GM12891 (cell line): ENCODE results near the gene SYNE1.

Source experiments
- PAX5 ChIP-seq: IDR thresholded peaks from 2 replicates; pipeline ENCODE4 v1.6.1; 2011; ENCODE audit warnings: low read length, moderate library complexity, mild to moderate bottlenecking; ENCODE audit not compliant: insufficient read depth, severe bottlenecking
- POLR2A ChIP-seq: IDR thresholded peaks from 2 replicates; pipeline ENCODE4 v1.6.1; 2011; ENCODE audit warnings: low read depth, low read length, control low read depth
- POLR2AphosphoS5 ChIP-seq: IDR thresholded peaks from 2 replicates; pipeline ENCODE4 v1.6.1; 2011; ENCODE audit warnings: low read depth, low read length, control low read depth
- POU2F2 ChIP-seq: IDR thresholded peaks from 2 replicates; pipeline ENCODE4 v1.6.1; 2011; ENCODE audit warnings: low read depth, mild to moderate bottlenecking, control low read depth, low read length, moderate library complexity
- SPI1 ChIP-seq: IDR thresholded peaks from 2 replicates; pipeline ENCODE4 v1.6.1; 2011; ENCODE audit warnings: low read depth, low read length, control low read depth
- TAF1 ChIP-seq: IDR thresholded peaks from 2 replicates; pipeline ENCODE4 v1.6.1; 2011; ENCODE audit warnings: low read depth, low read length, control low read depth

DNA sequence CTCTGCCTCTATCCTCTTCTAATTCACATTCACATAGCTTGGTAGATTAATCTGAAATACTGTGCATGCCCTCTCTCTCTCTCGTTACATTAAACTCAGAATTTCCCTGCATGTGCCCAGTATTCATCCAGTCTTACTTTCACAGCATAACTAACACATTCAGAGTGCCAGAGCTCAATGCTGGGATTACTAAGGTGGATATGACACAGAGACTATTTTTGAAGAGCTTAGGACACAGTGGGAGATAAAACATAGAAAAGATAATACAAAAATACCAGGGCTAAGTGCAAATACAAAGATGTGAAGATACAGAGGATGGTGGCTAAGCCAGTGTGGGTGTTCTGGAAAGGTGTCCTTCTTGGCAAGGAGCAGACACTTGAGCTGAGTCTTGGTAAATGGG lies 6.3 kb downstream of the SYNE1 start:
- TF ChIP-seq POLR2AphosphoS5 (no peak), POLR2A (no peak), TAF1 (no peak), POU2F2 (no peak), PAX5 (no peak), SPI1 (no peak)
